OCI-LY7 (cell line): ENCODE measurements around the gene OGDHL.

Source experiments
- CTCF ChIP-seq: fragments of 200-600 bp; sonication (generic); conservative IDR thresholded peaks from 2 replicates; pipeline ENCODE4 v1.5.1; 2014; ENCODE audit warnings: mild to moderate bottlenecking, antibody characterized with exemption, low read length, moderate library complexity, mixed read lengths
- EZH2phosphoT487 ChIP-seq: fragments of 200-600 bp; sonication (generic); IDR thresholded peaks from 2 replicates; pipeline ENCODE4 v1.6.1; 2018; ENCODE audit warnings: low read depth, borderline replicate concordance, mild to moderate bottlenecking, mixed run types, antibody characterized with exemption, low read length, moderate library complexity, mixed read lengths

- TF ChIP-seq CTCF (no peak), EZH2phosphoT487 (no peak)
Observed at GRCh38 chr10:49756031-49756430, 6.1 kb downstream of the OGDHL start.
